ENCODE results near the gene KIF6.

DNA sequence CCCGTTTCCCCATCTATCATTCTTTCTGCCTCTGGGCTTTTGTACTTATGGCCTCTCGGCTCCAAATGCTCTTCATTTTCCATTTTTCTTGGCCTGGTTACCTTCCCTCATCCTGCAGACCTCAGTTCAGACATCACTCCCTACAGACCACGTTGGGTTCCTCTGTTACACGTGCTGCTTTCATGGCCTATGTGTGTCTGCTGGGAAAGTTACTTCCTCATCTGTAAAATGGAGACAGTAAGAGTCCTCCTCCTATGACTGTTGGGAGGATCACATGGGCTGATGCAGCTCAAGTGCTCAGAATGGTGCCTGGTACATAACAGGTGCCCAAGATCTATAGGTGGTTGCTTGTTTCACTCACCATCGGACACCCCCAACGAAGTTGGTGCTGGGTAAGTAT, 424.5 kb downstream of the KIF6 start:
- TF ChIP-seq CTCF (IDR thresholded peaks at IDR 0.05), result no peak
- no peak for TF ChIP-seq POLR2A (IDR thresholded peaks at IDR 0.05)
- TF ChIP-seq EP300 (IDR thresholded peaks at IDR 0.05; ENCODE audit: low read depth), result no peak
- no peak for TF ChIP-seq POLR2AphosphoS5 (IDR thresholded peaks at IDR 0.05)
